PC-3 (cell line): Measurements from ENCODE around the gene PVRIG. TPM values are rescaled to one million over a fixed set of nuclear protein-coding genes. Genes with fewer than 3 reads are reported as not detected.

Source experiments
- ATAC-seq: fragments of 200-7000 bp; cut with Tn5 transposase; 2 replicates; pipeline ENCODE4 v1.9.1; 2020; ENCODE audit warnings: mild to moderate bottlenecking, moderate library complexity
- BruUV-seq: library from RNA; stranded (reverse); fragments of 400-500 nt; replicated peaks from 2 replicates; lab custom pipeline; 2021; lab: Mats Ljungman, UMichigan
- CTCF ChIA-PET: fragments of 300-600 bp; sonication (Branson Sonifier 250); formaldehyde crosslinking; loops from one replicate; lab custom pipeline; 2022; ENCODE audit warnings: antibody characterized with exemption; lab: Charles Lee
- POLR2A ChIA-PET: fragments of 300-600 bp; sonication (Branson Sonifier 250); formaldehyde crosslinking; loops from one replicate; lab custom pipeline; 2022; ENCODE audit warnings: antibody characterized with exemption; ENCODE audit not compliant: unreplicated experiment; lab: Charles Lee
- DNase-seq: peaks from one replicate; pipeline ENCODE4 v3.0.0-alpha.2; 2015
- H2AFZ ChIP-seq: fragments of 300-600 bp; sonication (generic); 2 replicates; pipeline ENCODE4 v1.6.0; 2016; ENCODE audit warnings: antibody characterized with exemption, low read length
- H3F3A ChIP-seq: fragments of 300-600 bp; sonication (generic); one replicate; pipeline ENCODE4 v1.6.0; 2017; ENCODE audit warnings: antibody characterized with exemption, low read length, control low read depth, mild to moderate bottlenecking; ENCODE audit not compliant: unreplicated experiment
- H3K27ac ChIP-seq: fragments of 300-600 bp; sonication (generic); 2 replicates; pipeline ENCODE4 v1.5.1; 2016; ENCODE audit warnings: mild to moderate bottlenecking, low read length
- H3K27me3 ChIP-seq: fragments of 300-600 bp; sonication (generic); 2 replicates; pipeline ENCODE4 v1.6.1; 2016; ENCODE audit warnings: low read length, mixed read lengths
- H3K36me3 ChIP-seq: fragments of 300-600 bp; sonication (generic); 2 replicates; pipeline ENCODE4 v1.6.1; 2016; ENCODE audit warnings: low read depth, mixed run types, low read length, mixed read lengths
- H3K4me1 ChIP-seq: fragments of 300-600 bp; sonication (generic); 2 replicates; pipeline ENCODE4 v1.5.1; 2016; ENCODE audit warnings: low read length; ENCODE audit not compliant: insufficient read depth
- H3K4me2 ChIP-seq: fragments of 300-600 bp; sonication (generic); 2 replicates; pipeline ENCODE4 v1.6.0; 2016; ENCODE audit warnings: low read length
- H3K4me3 ChIP-seq: fragments of 300-600 bp; sonication (generic); 2 replicates; pipeline ENCODE4 v1.5.1; 2016; ENCODE audit warnings: mild to moderate bottlenecking, low read length, mixed read lengths
- H3K79me2 ChIP-seq: fragments of 300-600 bp; sonication (generic); 2 replicates; pipeline ENCODE4 v1.6.1; 2017; ENCODE audit warnings: low read length, mixed read lengths
- H3K9ac ChIP-seq: fragments of 300-600 bp; sonication (generic); 2 replicates; pipeline ENCODE4 v1.6.0; 2016; ENCODE audit warnings: mild to moderate bottlenecking, low read length
- H3K9me2 ChIP-seq: fragments of 300-600 bp; sonication (generic); replicated peaks from 2 replicates; pipeline ENCODE4 v1.6.1; 2016; ENCODE audit warnings: mixed run types, low read length, mixed read lengths
- H3K9me3 ChIP-seq: fragments of 300-600 bp; sonication (generic); 2 replicates; pipeline ENCODE4 v1.6.1; 2016; ENCODE audit warnings: low read length, mixed read lengths
- H4K20me1 ChIP-seq: fragments of 300-600 bp; sonication (generic); 2 replicates; pipeline ENCODE4 v1.6.1; 2016; ENCODE audit warnings: low read length, mixed read lengths
- CTCF ChIP-seq: fragments of 300-600 bp; sonication (generic); conservative IDR thresholded peaks from 2 replicates; pipeline ENCODE4 v1.5.1; 2017; ENCODE audit warnings: antibody characterized with exemption, low read depth, mild to moderate bottlenecking, low read length
- EZH2 ChIP-seq: fragments of 300-600 bp; sonication (generic); IDR thresholded peaks from one replicate; pipeline ENCODE4 v1.6.1; 2017; ENCODE audit warnings: antibody characterized with exemption, mild to moderate bottlenecking, low read length; ENCODE audit not compliant: unreplicated experiment
- EZH2phosphoT487 ChIP-seq: fragments of 300-600 bp; sonication (generic); IDR thresholded peaks from 2 replicates; pipeline ENCODE4 v1.6.1; 2018; ENCODE audit warnings: mild to moderate bottlenecking, antibody characterized with exemption, low read length, borderline replicate concordance
- intact Hi-C: fragments of 100-400 bp; cut with micrococcal nuclease; formaldehyde crosslinking; loops from 2 replicates; pipeline ENCODE4 v1.9.0; 2023
- total RNA-seq: library from RNA; depleted of rRNA; stranded (reverse); fragments of >200 nt; gene quantifications from 2 replicates; pipeline ENCODE4 v1.2.3, GENCODE V29; 2014

Gene PVRIG
- total RNA-seq, 1 experiment from 2014 or later: not detected

- Histone ChIP-seq H3K4me1 (no peaks in the 10 kb centered on the region), H3K79me2 (no peaks in the 10 kb centered on the region), H4K20me1 (no peaks in the 10 kb centered on the region), H3F3A (no peaks in the 10 kb centered on the region), H3K27me3 (no peaks in the 10 kb centered on the region), H3K9me3 (no peaks in the 10 kb centered on the region), H3K4me2 (no peak overlapping the region), H3K4me3 (no peak overlapping the region), H3K27ac (no peak overlapping the region), H3K36me3 (no peaks in the 10 kb centered on the region), H2AFZ (no peak overlapping the region), H3K9me2 (no peaks in the 10 kb centered on the region), H3K9ac (no peak overlapping the region)
- CTCF ChIA-PET: no interaction called here
- no TSS peak for BruUV-seq
- DNase-seq (no peak), ATAC-seq (no peak)
- no peak for TF ChIP-seq EZH2phosphoT487
- TF ChIP-seq CTCF: no peak
- no peak for TF ChIP-seq EZH2
- POLR2A ChIA-PET: no interaction called here
- intact Hi-C loops: no loop called here
These were observed 959 bp downstream of the PVRIG start for GRCh38 chr7:100220586-100221230.

- Histone ChIP-seq H3K4me1 (no peaks in the 10 kb centered on the region), H4K20me1 (no peaks in the 10 kb centered on the region), H3K4me3 (no peak overlapping the region), H3K79me2 (no peaks in the 10 kb centered on the region), H3K27me3 (no peaks in the 10 kb centered on the region), H2AFZ (no peak overlapping the region), H3K4me2 (no peak overlapping the region), H3K9me3 (no peaks in the 10 kb centered on the region), H3K9ac (no peak overlapping the region), H3K9me2 (no peaks in the 10 kb centered on the region), H3F3A (no peaks in the 10 kb centered on the region), H3K27ac (no peak overlapping the region), H3K36me3 (no peaks in the 10 kb centered on the region)
- DNase-seq: no peak
- ATAC-seq: no peak
- BruUV-seq: no TSS peak
- CTCF ChIA-PET: interaction anchor here (0.6 kb wide), 1 partner anchor 584 kb away, joined by 3 read pairs; no protein-coding TSS in a partner anchor
- intact Hi-C loops: no loop called here
- POLR2A ChIA-PET: no interaction called here
- no peak for TF ChIP-seq EZH2phosphoT487
- TF ChIP-seq CTCF: no peak
- no peak for TF ChIP-seq EZH2
These were observed 1.5 kb downstream of the PVRIG start for GRCh38 chr7:100221231-100221718.

GRCh38 chr7:100221767-100222444, 2.2 kb downstream of the PVRIG start:
- Histone ChIP-seq H3K9ac (no peak overlapping the region), H3K4me3 (no peak overlapping the region), H3K9me3 (no peaks in the 10 kb centered on the region), H3K27me3 (no peaks in the 10 kb centered on the region), H4K20me1 (no peaks in the 10 kb centered on the region), H3K4me1 (no peaks in the 10 kb centered on the region), H2AFZ (no peak overlapping the region), H3K79me2 (no peaks in the 10 kb centered on the region), H3K9me2 (no peaks in the 10 kb centered on the region), H3F3A (no peaks in the 10 kb centered on the region), H3K4me2 (no peak overlapping the region), H3K36me3 (no peaks in the 10 kb centered on the region), H3K27ac (no peak overlapping the region)
- BruUV-seq: no TSS peak
- ATAC-seq (no peak), DNase-seq (no peak)
- CTCF ChIA-PET: interaction anchor here (0.6 kb wide), 2 partner anchors 186 to 583 kb away, joined by 3 read pairs; no protein-coding TSS in a partner anchor
- POLR2A ChIA-PET: no interaction called here
- intact Hi-C loops: no loop called here
- TF ChIP-seq EZH2phosphoT487: no peak
- TF ChIP-seq EZH2: no peak
